Erythroblast (primary cell): Measurements from ENCODE around the gene FAM219A.

Experiments
- DNase-seq, 2 experiments: peaks; one replicate each; lab custom pipeline; 2025; lab: John Stamatoyannopoulos, UW
- GATA1 ChIP-seq: IDR thresholded peaks from 2 replicates; pipeline ENCODE4 v1.6.1; 2011; ENCODE audit warnings: low read depth, mild to moderate bottlenecking, control low read depth, low read length, moderate library complexity
- POLR2A ChIP-seq: IDR thresholded peaks from 2 replicates; pipeline ENCODE4 v1.6.1; 2011; ENCODE audit warnings: mild to moderate bottlenecking, low read length

Gene FAM219A

GRCh38 chr9:34458013-34458958 lies at the start of gene FAM219A, which contains the start of gene DNAI1:
Gene FAM219A (minus strand): TSS chr9:34458570. CDS start chr9:34458263, 307 bp downstream.
Gene DNAI1 (plus strand): TSS chr9:34458805. CDS start chr9:34459006, 201 bp downstream.
- TF ChIP-seq GATA1: no peak
- peak; percentile 52 for TF ChIP-seq POLR2A
- peak; percentile 98 to 99 for DNase-seq

GRCh38 chr9:34507966-34508365 lies 49.6 kb upstream of the FAM219A start:
- DNase-seq: no peak

GRCh38 chr9:34507556-34507955 lies 49.2 kb upstream of the FAM219A start:
- no peak for DNase-seq
- no peak for TF ChIP-seq GATA1
- no peak for TF ChIP-seq POLR2A

More at GRCh38 chr9:34507966-34508365, 49.6 kb upstream of the FAM219A start:
- no peak for TF ChIP-seq POLR2A
- no peak for TF ChIP-seq GATA1

GRCh38 chr9:34506623-34507022 lies 48.3 kb upstream of the FAM219A start:
- TF ChIP-seq POLR2A: no peak
- no peak for TF ChIP-seq GATA1
- no peak for DNase-seq

- DNase-seq: no peak
- TF ChIP-seq GATA1 (no peak), POLR2A (no peak)
These were observed 47.2 kb upstream of the FAM219A start for GRCh38 chr9:34505370-34506120.

GRCh38 chr9:34503406-34503805 lies 45.0 kb upstream of the FAM219A start:
- no peak for DNase-seq
- TF ChIP-seq GATA1: no peak
- TF ChIP-seq POLR2A: no peak

GRCh38 chr9:34502891-34503290 lies 44.5 kb upstream of the FAM219A start:
- TF ChIP-seq POLR2A (no peak), GATA1 (no peak)
- DNase-seq: no peak

GRCh38 chr9:34502471-34502870 lies 44.1 kb upstream of the FAM219A start:
- TF ChIP-seq POLR2A: no peak
- no peak for DNase-seq

- TF ChIP-seq POLR2A: no peak
- no peak for TF ChIP-seq GATA1
- no peak for DNase-seq
These were observed 43.6 kb upstream of the FAM219A start for GRCh38 chr9:34501889-34502425.

- no peak for DNase-seq
- no peak for TF ChIP-seq POLR2A
- TF ChIP-seq GATA1: no peak
These were observed 43.0 kb upstream of the FAM219A start for GRCh38 chr9:34501372-34501771.

GRCh38 chr9:34500623-34501267 lies 42.4 kb upstream of the FAM219A start:
- DNase-seq: peak; percentile 42 to 74
- TF ChIP-seq POLR2A (no peak), GATA1 (no peak)

GRCh38 chr9:34499076-34499475 lies 40.7 kb upstream of the FAM219A start:
- no peak for TF ChIP-seq GATA1
- TF ChIP-seq POLR2A: no peak
- DNase-seq: no peak

GRCh38 chr9:34498553-34498952 lies 40.2 kb upstream of the FAM219A start:
- TF ChIP-seq GATA1 (no peak), POLR2A (no peak)
- DNase-seq: no peak
